HG02763 (cell line): Measurements from ENCODE around the gene EPX.

Source experiments
- ATAC-seq: cut with Tn5 transposase; IDR thresholded peaks from one replicate; pipeline ENCODE4 v1.9.1; 2021; ENCODE audit warnings: mild to moderate bottlenecking, moderate library complexity; ENCODE audit not compliant: unreplicated experiment

EPX gene

DNA sequence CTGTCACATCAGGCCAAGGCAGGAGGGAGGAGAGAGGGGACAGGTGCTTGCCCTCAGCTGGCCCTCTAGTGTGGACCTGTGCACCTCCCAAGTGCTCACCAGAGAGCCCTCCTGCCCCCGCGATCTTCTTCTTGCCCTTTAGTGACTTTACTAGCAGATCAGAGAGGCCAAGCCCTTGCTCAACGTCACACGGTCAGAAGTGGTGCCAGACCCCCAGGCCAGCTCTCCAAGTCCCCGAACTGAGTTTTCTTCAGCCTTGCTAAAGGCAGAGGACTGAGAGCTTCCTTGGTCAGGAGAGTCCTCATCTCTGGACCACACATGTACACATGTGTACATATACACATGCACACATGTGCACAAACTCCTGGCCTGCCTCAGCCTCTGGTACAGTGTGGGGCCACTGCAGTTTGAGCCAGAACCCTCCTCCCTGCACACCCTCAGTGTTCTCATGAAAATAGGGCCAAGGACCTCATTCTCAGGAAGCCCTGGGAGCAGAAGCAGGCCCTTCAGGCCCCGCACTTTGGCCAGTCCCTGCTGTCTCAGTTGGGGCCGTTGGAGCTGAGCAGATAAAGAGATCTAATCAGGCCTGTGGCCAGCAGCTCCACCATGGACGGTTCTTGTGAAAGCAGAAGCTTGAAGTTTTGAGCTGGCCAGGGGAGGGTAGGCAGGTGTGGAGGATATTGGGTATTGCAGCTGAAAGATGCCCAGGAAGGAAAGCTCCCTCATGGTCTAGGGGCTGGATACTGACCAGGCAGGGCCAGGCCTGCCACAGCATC lies 7.4 kb upstream of the EPX start:
- ATAC-seq, result no peak

DNA sequence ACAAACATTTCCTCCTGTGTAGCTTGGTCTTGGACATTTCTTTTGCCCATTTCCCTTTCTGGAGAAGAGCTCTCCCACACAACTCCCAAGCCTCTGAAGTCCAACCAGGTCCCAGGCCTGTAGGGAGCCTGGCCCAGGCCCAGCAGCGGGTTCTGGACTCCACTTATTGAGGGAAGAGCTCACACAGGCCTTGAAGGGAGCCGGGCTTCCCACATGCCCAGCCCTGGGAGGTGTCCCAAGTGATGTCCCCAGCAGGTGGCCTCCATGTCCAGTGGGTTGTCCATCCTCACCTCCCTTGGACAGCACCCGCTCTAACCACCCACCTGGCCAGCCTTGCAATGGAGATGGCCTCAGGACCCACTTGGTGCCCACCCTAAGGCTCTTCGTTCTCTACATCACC lies 5.9 kb upstream of the EPX start:
- no peak for ATAC-seq

- no peak for ATAC-seq
Observed at GRCh38 chr17:58187063-58187462, 5.5 kb upstream of the EPX start.

DNA sequence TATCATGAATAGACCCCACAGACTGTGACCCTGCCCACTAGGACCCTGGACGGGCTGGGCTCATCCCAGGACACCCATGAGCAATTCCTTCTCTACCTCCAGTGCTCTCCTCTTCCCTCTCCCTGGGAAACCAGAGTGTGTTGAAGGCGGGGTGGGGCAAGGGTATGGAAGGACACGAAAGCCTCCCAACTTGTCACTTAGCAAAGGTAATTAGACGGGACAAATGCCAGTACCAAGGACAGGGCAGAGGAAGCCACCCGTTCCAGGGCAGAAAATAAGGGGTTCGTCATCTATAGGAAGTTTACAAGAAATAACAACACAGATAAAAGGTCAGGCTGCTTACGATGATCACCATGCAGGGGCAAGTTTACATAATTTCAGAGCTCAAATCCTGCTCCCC lies 4.9 kb upstream of the EPX start:
- ATAC-seq, result no peak

- no peak for ATAC-seq
Observed at GRCh38 chr17:58189436-58190146, 2.9 kb upstream of the EPX start.

DNA sequence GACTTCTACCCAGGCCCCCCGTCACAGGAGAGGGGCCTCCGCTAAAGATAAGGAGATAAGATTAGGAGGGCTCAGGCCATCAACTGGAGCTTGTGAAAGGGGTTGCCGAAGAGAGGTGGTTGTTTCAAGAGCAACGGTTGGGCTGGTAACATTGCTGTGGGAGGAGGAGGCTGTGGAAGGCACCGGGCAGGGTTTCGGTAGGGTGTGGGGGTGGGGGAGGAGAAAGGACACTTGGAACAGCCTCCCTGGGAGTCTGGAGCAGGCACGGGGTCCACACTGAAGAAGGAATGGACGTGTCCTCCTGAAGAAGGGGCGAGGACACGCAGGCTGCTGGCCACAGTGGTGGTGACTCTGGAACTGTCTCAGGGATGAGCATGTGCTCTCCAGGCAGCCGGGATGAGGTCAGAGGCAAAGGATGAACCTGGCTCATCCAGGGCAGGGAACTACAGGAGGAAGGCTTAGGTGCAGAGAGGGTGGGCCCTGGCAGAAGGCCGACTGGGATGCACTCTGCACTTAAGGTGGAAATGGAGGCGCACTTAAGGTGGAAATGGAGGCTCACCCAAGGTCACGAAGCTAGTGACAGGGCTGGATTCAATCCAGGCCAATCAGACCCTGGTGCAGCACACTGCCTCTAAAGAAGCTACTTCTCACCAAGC lies 1.2 kb upstream of the EPX start:
- no peak for ATAC-seq

GRCh38 chr17:58193641-58194255 lies 1.2 kb downstream of the EPX start:
- no peak for ATAC-seq

- ATAC-seq, result no peak
Observed at GRCh38 chr17:58195518-58196123, 3.1 kb downstream of the EPX start.

DNA sequence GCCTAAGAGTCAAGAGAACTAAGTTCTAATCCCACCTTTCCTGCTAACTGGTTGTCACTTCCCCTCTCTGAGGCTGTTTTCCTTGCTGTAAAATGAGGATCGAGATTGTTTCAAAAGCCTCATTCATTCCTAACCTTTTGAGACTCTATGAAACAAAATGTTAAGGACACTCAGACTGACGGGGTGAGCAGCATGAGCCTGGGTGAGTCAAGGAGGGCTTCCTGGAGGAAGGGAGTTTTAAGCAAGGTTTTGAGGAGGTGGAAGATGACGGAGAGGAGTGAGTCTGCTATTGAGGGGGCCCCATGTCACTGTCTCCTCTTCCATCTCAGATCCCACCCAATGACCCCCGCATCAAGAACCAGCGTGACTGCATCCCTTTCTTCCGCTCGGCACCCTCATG lies 4.1 kb downstream of the EPX start:
- no peak for ATAC-seq

DNA sequence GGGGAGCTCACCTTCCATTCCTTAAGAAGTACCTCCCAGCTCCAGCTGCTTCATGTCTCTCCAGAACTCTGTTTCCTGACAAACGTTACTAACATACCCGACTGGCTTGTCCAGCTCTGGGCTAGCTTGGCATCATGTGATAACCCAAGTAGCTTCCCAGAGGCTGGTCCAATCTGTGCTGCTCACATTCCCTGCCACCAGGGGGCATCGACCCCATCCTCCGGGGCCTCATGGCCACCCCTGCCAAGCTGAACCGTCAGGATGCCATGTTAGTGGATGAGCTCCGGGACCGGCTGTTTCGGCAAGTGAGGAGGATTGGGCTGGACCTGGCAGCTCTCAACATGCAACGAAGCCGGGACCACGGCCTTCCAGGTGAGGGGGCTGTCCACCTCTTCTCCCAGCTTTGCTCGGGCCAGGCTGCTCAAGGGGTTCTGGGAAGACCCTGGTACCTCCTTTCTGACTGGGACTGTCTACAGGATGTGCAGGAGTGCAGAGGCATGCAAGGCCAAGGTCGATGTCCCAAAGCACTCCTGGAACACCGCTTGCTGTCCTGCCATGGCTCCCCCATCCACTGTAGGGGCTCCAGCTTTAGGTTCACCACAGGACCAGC lies 7.6 kb downstream of the EPX start:
- ATAC-seq, result no peak

GRCh38 chr17:58202859-58203258 lies 10.3 kb downstream of the EPX start:
- no peak for ATAC-seq

GRCh38 chr17:58204796-58205195 lies 12.3 kb downstream of the EPX start:
- no peak for ATAC-seq

- no peak for ATAC-seq
Observed at GRCh38 chr17:58205936-58206335, 13.4 kb downstream of the EPX start.

DNA sequence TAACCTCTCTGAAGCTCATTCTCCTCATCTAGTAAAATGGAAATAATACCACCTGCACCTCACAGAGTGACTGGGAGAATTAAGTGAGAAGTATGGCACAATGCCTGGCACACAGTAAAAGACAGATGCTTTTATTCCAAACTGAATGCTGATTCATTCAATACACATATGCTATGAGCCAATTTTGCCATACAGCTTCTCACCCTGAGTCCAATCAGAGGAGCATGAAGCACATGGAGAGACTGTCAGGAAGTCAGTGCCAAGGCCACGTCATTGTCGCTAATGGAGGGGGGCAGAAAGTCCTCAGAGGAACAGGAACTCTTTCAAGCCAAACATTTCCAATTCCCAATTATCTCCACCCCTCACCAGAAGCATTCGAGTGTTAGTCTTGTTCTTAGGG lies 14.9 kb downstream of the EPX start:
- no peak for ATAC-seq

GRCh38 chr17:58208344-58208743 lies 15.8 kb downstream of the EPX start:
- ATAC-seq, result no peak

- ATAC-seq, result no peak
Observed at GRCh38 chr17:58210922-58211321, 18.4 kb downstream of the EPX start.

DNA sequence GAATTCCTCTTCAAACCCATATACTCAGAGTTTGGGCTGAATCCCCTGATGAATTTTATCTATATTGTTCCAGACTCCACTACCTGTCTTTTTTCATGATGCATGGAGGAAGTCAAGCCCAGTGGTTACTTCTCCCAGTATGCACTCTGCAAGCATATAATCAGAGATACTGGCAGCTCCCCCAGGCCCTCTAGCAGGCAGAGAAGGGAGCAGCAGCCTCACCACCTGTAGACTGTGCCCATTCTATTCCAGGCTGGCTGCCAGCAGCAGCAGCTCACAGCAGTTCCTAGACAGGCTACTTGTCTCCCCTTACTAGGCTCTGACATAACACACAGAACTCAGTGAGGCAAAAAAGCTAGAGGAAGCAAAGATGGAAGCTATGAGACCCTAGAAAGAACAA lies 23.2 kb downstream of the EPX start:
- no peak for ATAC-seq

DNA sequence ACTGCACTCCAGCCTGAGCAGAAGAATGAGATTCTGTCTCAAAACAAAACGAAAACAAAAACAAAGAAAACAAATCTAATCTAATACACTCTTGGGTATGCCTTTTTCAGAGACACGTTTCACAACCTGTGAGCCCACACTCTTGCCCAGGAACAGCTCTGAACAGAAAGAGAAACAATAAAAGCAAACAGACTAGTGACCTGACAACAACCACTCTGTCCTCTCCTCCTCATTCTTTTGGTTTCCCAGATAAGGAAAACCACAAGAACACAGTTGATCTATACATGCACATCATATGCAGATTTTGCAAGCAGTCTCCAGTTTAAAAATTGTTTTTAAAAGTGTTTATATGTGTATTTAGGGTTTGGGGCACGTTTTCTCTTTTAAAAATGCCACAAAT lies 25.2 kb downstream of the EPX start:
- no peak for ATAC-seq

DNA sequence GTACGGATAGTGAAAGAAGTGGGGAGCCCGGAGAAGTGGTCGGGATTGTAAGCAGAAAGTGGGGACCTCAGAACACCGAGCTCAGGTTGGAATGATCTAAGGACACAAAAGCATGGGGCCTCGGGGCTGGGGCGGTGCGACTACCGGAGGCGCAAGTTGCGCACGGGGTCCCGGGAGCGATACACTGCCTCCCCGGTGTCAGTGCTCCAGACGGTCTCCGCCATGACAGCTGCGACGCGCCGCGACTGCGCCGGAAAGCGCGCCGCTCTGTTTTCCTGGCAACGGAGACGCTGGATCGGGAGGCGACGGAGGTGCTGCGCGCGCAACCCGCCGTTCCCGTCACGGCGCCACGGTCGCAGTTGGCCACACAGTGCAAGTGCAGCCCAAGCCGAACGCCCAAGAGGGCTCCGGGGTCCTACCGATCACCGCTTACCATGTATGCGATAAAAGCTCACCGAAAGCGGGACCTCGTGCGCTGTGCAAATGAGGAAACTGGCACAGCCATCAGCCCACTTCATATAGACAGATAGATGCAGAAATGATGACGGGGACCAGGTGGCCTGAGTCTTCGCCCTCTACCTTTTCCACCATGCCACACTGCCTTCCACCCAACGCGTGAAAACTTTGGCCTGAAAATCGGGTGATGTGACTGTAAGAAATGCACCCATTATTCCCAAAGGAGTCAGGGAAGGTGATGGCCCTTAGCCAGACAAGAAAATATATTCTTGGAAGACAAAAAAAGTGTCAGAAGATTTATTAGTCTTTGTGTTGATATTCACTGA lies 26.7 kb downstream of the EPX start, which contains the start of gene MKS1:
TSS of gene MKS1 (minus strand) at position 249 of the 782 bp plus-strand sequence. CDS start at position 224, 25 bp downstream.
- peak; percentile 98 for ATAC-seq

- ATAC-seq, result no peak
Observed at GRCh38 chr17:58219789-58220183, 27.3 kb downstream of the EPX start.
